ENCODE measurements around the gene ABHD8.

Gene ABHD8

GRCh38 chr19:17302391-17303166 lies 646 bp downstream of the ABHD8 start:
- Histone ChIP-seq H3K9me3 (replicated peaks; ENCODE audit: insufficient read depth, low read length) (no peaks in the 10 kb centered on the region), H3F3A (ENCODE audit: insufficient read depth, low read length) (peaks cover 19% of the 10 kb centered on the region), H3K4me3 (ENCODE audit: low read length) (peak overlapping the region; percentile 77), H3K4me1 (ENCODE audit: low read length) (peaks cover 17% of the 10 kb centered on the region), H2AFZ (ENCODE audit: low read length) (peak overlapping the region; percentile 87), H3K4me2 (ENCODE audit: low read depth, low read length) (peak overlapping the region; percentile 89), H3K27me3 (replicated peaks; ENCODE audit: insufficient read depth, low read length) (no peaks in the 10 kb centered on the region), H4K20me1 (ENCODE audit: insufficient read depth, low read length) (no peaks in the 10 kb centered on the region), H3K36me3 (replicated peaks; ENCODE audit: insufficient read depth, low read length) (no peaks in the 10 kb centered on the region), H3K9me2 (replicated peaks; ENCODE audit: insufficient read depth, low read length) (no peaks in the 10 kb centered on the region), H3K9ac (ENCODE audit: low read length) (peak overlapping the region; percentile 72; the same call in 1 of the 2 replicates), H3K27ac (ENCODE audit: low read length) (no peak overlapping the region), H3K79me2 (ENCODE audit: low read length) (peaks cover 15% of the 10 kb centered on the region)
- TF ChIP-seq CTCF (IDR thresholded peaks at IDR 0.05; ENCODE audit: low read length) (no peak), EZH2 (optimal IDR thresholded peaks at IDR 0.05; ENCODE audit: low read depth, low read length) (no peak), EZH2phosphoT487 (IDR thresholded peaks at IDR 0.05; ENCODE audit: low read length) (no peak)
- DNase-seq: no peak

- Histone ChIP-seq H3K4me3 (ENCODE audit: low read length) (no peak overlapping the region), H3F3A (ENCODE audit: insufficient read depth, low read length) (peaks cover 12% of the 10 kb centered on the region; the same call in 1 of the 2 replicates), H3K9me2 (replicated peaks; ENCODE audit: insufficient read depth, low read length) (no peaks in the 10 kb centered on the region), H3K79me2 (ENCODE audit: low read length) (peaks cover under 1% of the 10 kb centered on the region), H3K9me3 (replicated peaks; ENCODE audit: insufficient read depth, low read length) (no peaks in the 10 kb centered on the region), H3K36me3 (replicated peaks; ENCODE audit: insufficient read depth, low read length) (no peaks in the 10 kb centered on the region), H3K27me3 (replicated peaks; ENCODE audit: insufficient read depth, low read length) (no peaks in the 10 kb centered on the region), H3K4me2 (ENCODE audit: low read depth, low read length) (no peak overlapping the region), H3K27ac (ENCODE audit: low read length) (no peak overlapping the region), H2AFZ (ENCODE audit: low read length) (no peak overlapping the region), H4K20me1 (ENCODE audit: insufficient read depth, low read length) (no peaks in the 10 kb centered on the region), H3K9ac (ENCODE audit: low read length) (no peak overlapping the region), H3K4me1 (ENCODE audit: low read length) (peaks cover 17% of the 10 kb centered on the region)
- DNase-seq: no peak
- TF ChIP-seq EZH2phosphoT487 (IDR thresholded peaks at IDR 0.05; ENCODE audit: low read length) (no peak), CTCF (IDR thresholded peaks at IDR 0.05; ENCODE audit: low read length) (no peak), EZH2 (optimal IDR thresholded peaks at IDR 0.05; ENCODE audit: low read depth, low read length) (no peak)
These were observed 2.1 kb downstream of the ABHD8 start for GRCh38 chr19:17300992-17301619.

GRCh38 chr19:17296976-17297375 lies 6.2 kb downstream of the ABHD8 start:
- TF ChIP-seq CTCF (IDR thresholded peaks at IDR 0.05; ENCODE audit: low read length) (no peak), EZH2phosphoT487 (IDR thresholded peaks at IDR 0.05; ENCODE audit: low read length) (no peak), EZH2 (optimal IDR thresholded peaks at IDR 0.05; ENCODE audit: low read depth, low read length) (no peak)
- no peak overlapping the region for H3K4me2 ChIP-seq (ENCODE audit: low read depth, low read length)
- peaks cover 7% of the 10 kb centered on the region; the same call in 1 of the 2 replicates for H3K79me2 ChIP-seq (ENCODE audit: low read length)
- no peak for DNase-seq
- no peaks in the 10 kb centered on the region for H4K20me1 ChIP-seq (ENCODE audit: insufficient read depth, low read length)
- H3K9ac ChIP-seq (ENCODE audit: low read length): no peak overlapping the region
- H3K4me3 ChIP-seq (ENCODE audit: low read length): no peak overlapping the region
- no peaks in the 10 kb centered on the region for H3K4me1 ChIP-seq (ENCODE audit: low read length)
- no peaks in the 10 kb centered on the region for H3K36me3 ChIP-seq (replicated peaks; ENCODE audit: insufficient read depth, low read length)
- no peaks in the 10 kb centered on the region for H3K9me3 ChIP-seq (replicated peaks; ENCODE audit: insufficient read depth, low read length)
- H3K27me3 ChIP-seq (replicated peaks; ENCODE audit: insufficient read depth, low read length): no peaks in the 10 kb centered on the region
- H3F3A ChIP-seq (ENCODE audit: insufficient read depth, low read length): no peaks in the 10 kb centered on the region
- H2AFZ ChIP-seq (ENCODE audit: low read length): no peak overlapping the region
- no peaks in the 10 kb centered on the region for H3K9me2 ChIP-seq (replicated peaks; ENCODE audit: insufficient read depth, low read length)
- no peak overlapping the region for H3K27ac ChIP-seq (ENCODE audit: low read length)
